Neural cell (in vitro differentiated cells): ENCODE results near the gene XIRP1.

Source experiments
- EP300 ChIP-seq: fragments of 450-650 bp; conservative IDR thresholded peaks from 2 replicates; pipeline ENCODE4 v1.6.1; 2014; ENCODE audit warnings: antibody characterized with exemption, mild to moderate bottlenecking, moderate library complexity; ENCODE audit not compliant: poor library complexity, severe bottlenecking
- EZH2 ChIP-seq: fragments of 200-600, 300-800 bp; shearing (Covaris generic), sonication (generic); IDR thresholded peaks from 2 replicates; pipeline ENCODE4 v1.6.1; 2014; ENCODE audit warnings: antibody characterized with exemption, low read length, borderline replicate concordance, mild to moderate bottlenecking; ENCODE audit not compliant: insufficient read depth, poor library complexity, severe bottlenecking
- RAD21 ChIP-seq: fragments of 450-650 bp; conservative IDR thresholded peaks from 2 replicates; pipeline ENCODE4 v1.6.1; 2014; ENCODE audit warnings: antibody characterized with exemption, mild to moderate bottlenecking, moderate library complexity
- TAF1 ChIP-seq: IDR thresholded peaks from 2 replicates; pipeline ENCODE4 v1.6.1; 2012; ENCODE audit warnings: low read depth
- TF ChIP-seq, protein P1 (sequence below): fragments of 450-650 bp; IDR thresholded peaks from 2 replicates; pipeline ENCODE4 v1.5.1; 2014; ENCODE audit warnings: antibody characterized with exemption, mild to moderate bottlenecking, moderate library complexity; ENCODE audit not compliant: poor library complexity, severe bottlenecking
- TF ChIP-seq, protein P2 (sequence below): IDR thresholded peaks from 2 replicates; pipeline ENCODE4 v1.6.1; 2012; ENCODE audit warnings: borderline replicate concordance

DNA sequence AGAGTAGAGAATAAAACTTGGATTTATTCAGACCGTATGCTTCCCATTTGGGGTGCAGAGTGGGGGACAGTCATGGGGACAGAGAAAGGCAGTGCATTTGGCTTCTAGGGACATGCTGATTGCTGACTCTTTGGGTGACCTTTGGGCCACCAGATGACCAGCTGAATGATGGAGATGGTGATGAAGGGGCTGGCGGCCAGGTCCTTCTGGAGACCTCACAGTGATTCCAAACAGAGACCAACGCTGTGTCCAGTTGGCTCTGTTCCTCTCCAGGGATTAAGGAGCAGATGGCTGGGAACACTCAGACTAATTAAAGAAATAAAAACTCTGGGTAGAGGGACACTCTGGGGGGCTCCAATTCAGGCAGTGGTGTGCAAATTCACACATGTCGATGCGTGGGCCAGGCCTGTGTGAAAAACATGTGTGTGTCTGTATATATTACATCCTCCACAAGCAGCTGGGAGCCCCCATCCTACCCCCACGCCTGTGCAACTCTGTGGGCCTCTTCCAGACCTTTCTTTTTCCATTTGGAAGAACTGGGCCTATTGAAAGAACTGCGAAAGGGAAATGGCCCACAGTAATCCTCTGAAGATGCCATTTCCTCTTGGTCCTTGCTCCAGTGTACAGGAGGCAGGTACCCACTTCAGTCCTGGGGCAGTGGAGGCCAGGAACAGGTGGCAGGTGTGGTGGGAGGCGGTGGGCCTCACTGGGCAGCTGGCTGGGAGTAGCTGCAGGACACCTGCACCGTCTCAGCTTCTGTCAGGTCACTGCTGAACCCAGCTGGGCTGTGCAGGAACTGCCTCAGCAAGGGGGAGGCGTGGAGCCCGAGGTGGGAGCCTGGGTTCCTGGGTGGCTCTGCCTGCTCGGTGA lies 8.9 kb downstream of the XIRP1 start:
- TF ChIP-seq, protein P1, sequence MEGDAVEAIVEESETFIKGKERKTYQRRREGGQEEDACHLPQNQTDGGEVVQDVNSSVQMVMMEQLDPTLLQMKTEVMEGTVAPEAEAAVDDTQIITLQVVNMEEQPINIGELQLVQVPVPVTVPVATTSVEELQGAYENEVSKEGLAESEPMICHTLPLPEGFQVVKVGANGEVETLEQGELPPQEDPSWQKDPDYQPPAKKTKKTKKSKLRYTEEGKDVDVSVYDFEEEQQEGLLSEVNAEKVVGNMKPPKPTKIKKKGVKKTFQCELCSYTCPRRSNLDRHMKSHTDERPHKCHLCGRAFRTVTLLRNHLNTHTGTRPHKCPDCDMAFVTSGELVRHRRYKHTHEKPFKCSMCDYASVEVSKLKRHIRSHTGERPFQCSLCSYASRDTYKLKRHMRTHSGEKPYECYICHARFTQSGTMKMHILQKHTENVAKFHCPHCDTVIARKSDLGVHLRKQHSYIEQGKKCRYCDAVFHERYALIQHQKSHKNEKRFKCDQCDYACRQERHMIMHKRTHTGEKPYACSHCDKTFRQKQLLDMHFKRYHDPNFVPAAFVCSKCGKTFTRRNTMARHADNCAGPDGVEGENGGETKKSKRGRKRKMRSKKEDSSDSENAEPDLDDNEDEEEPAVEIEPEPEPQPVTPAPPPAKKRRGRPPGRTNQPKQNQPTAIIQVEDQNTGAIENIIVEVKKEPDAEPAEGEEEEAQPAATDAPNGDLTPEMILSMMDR = no peak
- TF ChIP-seq RAD21 (no peak), TAF1 (no peak), EZH2 (no peak), EP300 (no peak)
- TF ChIP-seq, protein P2, sequence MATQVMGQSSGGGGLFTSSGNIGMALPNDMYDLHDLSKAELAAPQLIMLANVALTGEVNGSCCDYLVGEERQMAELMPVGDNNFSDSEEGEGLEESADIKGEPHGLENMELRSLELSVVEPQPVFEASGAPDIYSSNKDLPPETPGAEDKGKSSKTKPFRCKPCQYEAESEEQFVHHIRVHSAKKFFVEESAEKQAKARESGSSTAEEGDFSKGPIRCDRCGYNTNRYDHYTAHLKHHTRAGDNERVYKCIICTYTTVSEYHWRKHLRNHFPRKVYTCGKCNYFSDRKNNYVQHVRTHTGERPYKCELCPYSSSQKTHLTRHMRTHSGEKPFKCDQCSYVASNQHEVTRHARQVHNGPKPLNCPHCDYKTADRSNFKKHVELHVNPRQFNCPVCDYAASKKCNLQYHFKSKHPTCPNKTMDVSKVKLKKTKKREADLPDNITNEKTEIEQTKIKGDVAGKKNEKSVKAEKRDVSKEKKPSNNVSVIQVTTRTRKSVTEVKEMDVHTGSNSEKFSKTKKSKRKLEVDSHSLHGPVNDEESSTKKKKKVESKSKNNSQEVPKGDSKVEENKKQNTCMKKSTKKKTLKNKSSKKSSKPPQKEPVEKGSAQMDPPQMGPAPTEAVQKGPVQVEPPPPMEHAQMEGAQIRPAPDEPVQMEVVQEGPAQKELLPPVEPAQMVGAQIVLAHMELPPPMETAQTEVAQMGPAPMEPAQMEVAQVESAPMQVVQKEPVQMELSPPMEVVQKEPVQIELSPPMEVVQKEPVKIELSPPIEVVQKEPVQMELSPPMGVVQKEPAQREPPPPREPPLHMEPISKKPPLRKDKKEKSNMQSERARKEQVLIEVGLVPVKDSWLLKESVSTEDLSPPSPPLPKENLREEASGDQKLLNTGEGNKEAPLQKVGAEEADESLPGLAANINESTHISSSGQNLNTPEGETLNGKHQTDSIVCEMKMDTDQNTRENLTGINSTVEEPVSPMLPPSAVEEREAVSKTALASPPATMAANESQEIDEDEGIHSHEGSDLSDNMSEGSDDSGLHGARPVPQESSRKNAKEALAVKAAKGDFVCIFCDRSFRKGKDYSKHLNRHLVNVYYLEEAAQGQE = no peak
